PC-3 (cell line): Measurements from ENCODE around the gene CLDN16. TPM values are rescaled to one million over a fixed set of nuclear protein-coding genes. Genes with fewer than 3 reads are reported as not detected.

Experiments
- ATAC-seq: fragments of 200-7000 bp; cut with Tn5 transposase; 2 replicates; pipeline ENCODE4 v1.9.1; 2020; ENCODE audit warnings: mild to moderate bottlenecking, moderate library complexity
- BruUV-seq: library from RNA; stranded (reverse); fragments of 400-500 nt; replicated peaks from 2 replicates; lab custom pipeline; 2021; lab: Mats Ljungman, UMichigan
- CTCF ChIA-PET: fragments of 300-600 bp; sonication (Branson Sonifier 250); formaldehyde crosslinking; loops from one replicate; lab custom pipeline; 2022; ENCODE audit warnings: antibody characterized with exemption; lab: Charles Lee
- POLR2A ChIA-PET: fragments of 300-600 bp; sonication (Branson Sonifier 250); formaldehyde crosslinking; loops from one replicate; lab custom pipeline; 2022; ENCODE audit warnings: antibody characterized with exemption; ENCODE audit not compliant: unreplicated experiment; lab: Charles Lee
- DNase-seq: peaks from one replicate; pipeline ENCODE4 v3.0.0-alpha.2; 2015
- H2AFZ ChIP-seq: fragments of 300-600 bp; sonication (generic); 2 replicates; pipeline ENCODE4 v1.6.0; 2016; ENCODE audit warnings: antibody characterized with exemption, low read length
- H3F3A ChIP-seq: fragments of 300-600 bp; sonication (generic); one replicate; pipeline ENCODE4 v1.6.0; 2017; ENCODE audit warnings: antibody characterized with exemption, low read length, control low read depth, mild to moderate bottlenecking; ENCODE audit not compliant: unreplicated experiment
- H3K27ac ChIP-seq: fragments of 300-600 bp; sonication (generic); 2 replicates; pipeline ENCODE4 v1.5.1; 2016; ENCODE audit warnings: mild to moderate bottlenecking, low read length
- H3K27me3 ChIP-seq: fragments of 300-600 bp; sonication (generic); 2 replicates; pipeline ENCODE4 v1.6.1; 2016; ENCODE audit warnings: low read length, mixed read lengths
- H3K36me3 ChIP-seq: fragments of 300-600 bp; sonication (generic); 2 replicates; pipeline ENCODE4 v1.6.1; 2016; ENCODE audit warnings: low read depth, mixed run types, low read length, mixed read lengths
- H3K4me1 ChIP-seq: fragments of 300-600 bp; sonication (generic); 2 replicates; pipeline ENCODE4 v1.5.1; 2016; ENCODE audit warnings: low read length; ENCODE audit not compliant: insufficient read depth
- H3K4me2 ChIP-seq: fragments of 300-600 bp; sonication (generic); 2 replicates; pipeline ENCODE4 v1.6.0; 2016; ENCODE audit warnings: low read length
- H3K4me3 ChIP-seq: fragments of 300-600 bp; sonication (generic); 2 replicates; pipeline ENCODE4 v1.5.1; 2016; ENCODE audit warnings: mild to moderate bottlenecking, low read length, mixed read lengths
- H3K79me2 ChIP-seq: fragments of 300-600 bp; sonication (generic); 2 replicates; pipeline ENCODE4 v1.6.1; 2017; ENCODE audit warnings: low read length, mixed read lengths
- H3K9ac ChIP-seq: fragments of 300-600 bp; sonication (generic); 2 replicates; pipeline ENCODE4 v1.6.0; 2016; ENCODE audit warnings: mild to moderate bottlenecking, low read length
- H3K9me2 ChIP-seq: fragments of 300-600 bp; sonication (generic); replicated peaks from 2 replicates; pipeline ENCODE4 v1.6.1; 2016; ENCODE audit warnings: mixed run types, low read length, mixed read lengths
- H3K9me3 ChIP-seq: fragments of 300-600 bp; sonication (generic); 2 replicates; pipeline ENCODE4 v1.6.1; 2016; ENCODE audit warnings: low read length, mixed read lengths
- H4K20me1 ChIP-seq: fragments of 300-600 bp; sonication (generic); 2 replicates; pipeline ENCODE4 v1.6.1; 2016; ENCODE audit warnings: low read length, mixed read lengths
- CTCF ChIP-seq: fragments of 300-600 bp; sonication (generic); conservative IDR thresholded peaks from 2 replicates; pipeline ENCODE4 v1.5.1; 2017; ENCODE audit warnings: antibody characterized with exemption, low read depth, mild to moderate bottlenecking, low read length
- EZH2 ChIP-seq: fragments of 300-600 bp; sonication (generic); IDR thresholded peaks from one replicate; pipeline ENCODE4 v1.6.1; 2017; ENCODE audit warnings: antibody characterized with exemption, mild to moderate bottlenecking, low read length; ENCODE audit not compliant: unreplicated experiment
- EZH2phosphoT487 ChIP-seq: fragments of 300-600 bp; sonication (generic); IDR thresholded peaks from 2 replicates; pipeline ENCODE4 v1.6.1; 2018; ENCODE audit warnings: mild to moderate bottlenecking, antibody characterized with exemption, low read length, borderline replicate concordance
- intact Hi-C: fragments of 100-400 bp; cut with micrococcal nuclease; formaldehyde crosslinking; loops from 2 replicates; pipeline ENCODE4 v1.9.0; 2023
- total RNA-seq: library from RNA; depleted of rRNA; stranded (reverse); fragments of >200 nt; gene quantifications from 2 replicates; pipeline ENCODE4 v1.2.3, GENCODE V29; 2014

CLDN16 gene
- total RNA-seq, 1 experiment from 2014 or later = not detected

GRCh38 chr3:190366133-190366532, 21.8 kb upstream of the CLDN16 start:
- Histone ChIP-seq H3K27ac (no peak overlapping the region), H3K4me1 (peaks cover 16% of the 10 kb centered on the region), H3K4me2 (no peak overlapping the region), H3K9me2 (no peaks in the 10 kb centered on the region), H3K9ac (no peak overlapping the region), H4K20me1 (no peaks in the 10 kb centered on the region), H3K9me3 (no peaks in the 10 kb centered on the region), H3K4me3 (no peak overlapping the region), H3K79me2 (no peaks in the 10 kb centered on the region), H2AFZ (no peak overlapping the region), H3F3A (no peaks in the 10 kb centered on the region), H3K27me3 (no peaks in the 10 kb centered on the region), H3K36me3 (no peaks in the 10 kb centered on the region)
- BruUV-seq = no TSS peak
- ATAC-seq = peak; percentile 64
- DNase-seq = peak; percentile 70
- POLR2A ChIA-PET = no interaction called here
- CTCF ChIA-PET = interaction anchor here (0.8 kb wide), 1 partner anchor 18 kb away, joined by 3 read pairs; no protein-coding TSS in a partner anchor
- intact Hi-C loops = no loop called here
- TF ChIP-seq EZH2 (no peak), EZH2phosphoT487 (no peak), CTCF (no peak)

GRCh38 chr3:190368881-190369280, 19.1 kb upstream of the CLDN16 start:
- ATAC-seq (no peak; the same call in 1 of the 2 replicates), DNase-seq (peak; percentile 15)
- H4K20me1 ChIP-seq = no peaks in the 10 kb centered on the region
- no peak overlapping the region for H3K27ac ChIP-seq
- ChIA-PET POLR2A (no interaction called here), CTCF (no interaction called here)
- peaks cover 27% of the 10 kb centered on the region for H3K4me1 ChIP-seq
- intact Hi-C loops = no loop called here
- no peaks in the 10 kb centered on the region for H3K9me3 ChIP-seq
- no peak for TF ChIP-seq CTCF
- TF ChIP-seq EZH2 = no peak
- no peak for TF ChIP-seq EZH2phosphoT487
- no peak overlapping the region for H3K4me3 ChIP-seq
- no peak overlapping the region for H3K9ac ChIP-seq
- no peaks in the 10 kb centered on the region for H3K79me2 ChIP-seq
- H3K9me2 ChIP-seq = no peaks in the 10 kb centered on the region
- no peak overlapping the region for H2AFZ ChIP-seq
- H3F3A ChIP-seq = no peaks in the 10 kb centered on the region
- H3K4me2 ChIP-seq = no peak overlapping the region
- no TSS peak for BruUV-seq
- no peaks in the 10 kb centered on the region for H3K27me3 ChIP-seq
- H3K36me3 ChIP-seq = no peaks in the 10 kb centered on the region

DNA sequence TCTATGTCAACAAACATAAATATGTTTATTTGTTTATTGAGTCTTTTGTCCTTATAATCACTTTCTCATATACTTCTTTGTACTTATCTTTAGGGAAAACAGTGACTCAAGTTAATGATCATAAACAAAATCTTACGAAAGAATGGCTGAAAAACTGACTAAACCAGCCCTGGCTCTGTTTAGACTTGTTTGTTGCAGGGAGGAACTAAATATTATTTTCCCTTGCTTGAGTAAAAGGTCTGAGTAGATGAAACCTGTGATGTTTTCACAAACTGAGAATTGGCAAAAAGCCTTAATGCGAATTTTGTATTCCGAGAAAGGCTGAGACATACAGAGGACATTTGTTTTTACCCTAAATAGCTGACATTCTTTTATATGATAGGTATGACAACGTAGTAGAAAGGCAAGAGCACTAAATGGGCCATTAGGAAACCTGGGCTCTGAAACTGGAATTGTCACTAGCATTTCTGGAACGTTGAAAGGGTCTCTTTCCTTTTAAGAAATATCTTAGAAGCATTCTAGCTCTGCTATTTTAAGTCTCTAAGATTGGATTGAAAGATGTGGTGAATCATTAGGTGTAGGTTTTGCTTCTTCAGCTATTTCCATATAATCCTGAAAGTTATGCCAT, 18.2 kb upstream of the CLDN16 start:
- ATAC-seq = no peak
- no peak overlapping the region for H3K27ac ChIP-seq
- no peak overlapping the region for H3K4me2 ChIP-seq

More for the DNA sequence above, 18.2 kb upstream of the CLDN16 start:
- Histone ChIP-seq H3K4me1 (peaks cover 36% of the 10 kb centered on the region), H3K4me3 (no peak overlapping the region), H3K9me3 (no peaks in the 10 kb centered on the region), H2AFZ (no peak overlapping the region), H3F3A (no peaks in the 10 kb centered on the region), H3K27me3 (no peaks in the 10 kb centered on the region), H3K79me2 (no peaks in the 10 kb centered on the region), H3K9ac (no peak overlapping the region), H4K20me1 (no peaks in the 10 kb centered on the region), H3K36me3 (no peaks in the 10 kb centered on the region), H3K9me2 (no peaks in the 10 kb centered on the region)
- ChIA-PET CTCF (no interaction called here), POLR2A (no interaction called here)
- TF ChIP-seq EZH2 (no peak), CTCF (no peak), EZH2phosphoT487 (no peak)
- DNase-seq = peak; percentile 37
- no TSS peak for BruUV-seq
- intact Hi-C loops = no loop called here
